Neuronal stem cell (in vitro differentiated cells): ENCODE measurements around the gene RASSF1.

Experiments
- DNase-seq: peaks from one replicate; pipeline ENCODE4 v3.0.0-alpha.2; 2013; ENCODE audit warnings: low spot score
- H2AFZ ChIP-seq: one replicate; pipeline ENCODE4 v1.6.1; 2013; ENCODE audit warnings: mild to moderate bottlenecking, low read length, inconsistent platforms
- H2AK5ac ChIP-seq: 2 replicates; pipeline ENCODE4 v1.6.1; 2013; ENCODE audit warnings: low read depth, mild to moderate bottlenecking, inconsistent platforms, low read length, moderate library complexity, mixed read lengths
- H2BK120ac ChIP-seq: 2 replicates; pipeline ENCODE4 v1.6.1; 2013; ENCODE audit warnings: low read depth, mild to moderate bottlenecking, inconsistent platforms, low read length, moderate library complexity, mixed read lengths
- H2BK12ac ChIP-seq: one replicate; pipeline ENCODE4 v1.6.1; 2013; ENCODE audit warnings: low read length, inconsistent platforms
- H2BK15ac ChIP-seq: 2 replicates; pipeline ENCODE4 v1.6.1; 2013; ENCODE audit warnings: mild to moderate bottlenecking, low read length, inconsistent platforms, mixed read lengths
- H2BK5ac ChIP-seq: one replicate; pipeline ENCODE4 v1.6.1; 2013; ENCODE audit warnings: inconsistent platforms, mild to moderate bottlenecking, low read length, moderate library complexity
- H3K14ac ChIP-seq: one replicate; pipeline ENCODE4 v1.6.1; 2013; ENCODE audit warnings: low read length, inconsistent platforms
- H3K18ac ChIP-seq: 2 replicates; pipeline ENCODE4 v1.6.1; 2013; ENCODE audit warnings: low read length, inconsistent platforms
- H3K23ac ChIP-seq: 2 replicates; pipeline ENCODE4 v1.6.1; 2013; ENCODE audit warnings: low read depth, mild to moderate bottlenecking, mixed read lengths, low read length, inconsistent platforms; ENCODE audit not compliant: poor library complexity
- H3K27ac ChIP-seq: replicated peaks from 3 replicates; pipeline ENCODE4 v1.5.1; 2013; ENCODE audit warnings: low read length, inconsistent platforms
- H3K27me3 ChIP-seq, 3 experiments: 2 replicates each; pipeline ENCODE4 v1.6.1; 2013; ENCODE audit warnings: low read length in 3 of 3, mild to moderate bottlenecking in 2 of 3, inconsistent platforms in 1 of 3, low read depth in 1 of 3, mixed read lengths in 1 of 3, moderate library complexity in 1 of 3; ENCODE audit not compliant: control insufficient read depth in 3 of 3, insufficient read depth in 3 of 3
- H3K36me3 ChIP-seq, 2 donors: replicated peaks in 1 of 2; 2 replicates each; pipeline ENCODE4 v1.6.1; 2013; ENCODE audit warnings: low read length in 2 of 2; ENCODE audit not compliant: control insufficient read depth in 2 of 2, insufficient read depth in 2 of 2
- H3K4ac ChIP-seq: 2 replicates; pipeline ENCODE4 v1.6.1; 2013; ENCODE audit warnings: inconsistent platforms, mild to moderate bottlenecking, low read length, moderate library complexity
- H3K4me1 ChIP-seq, 2 donors: 1 replicate in 1 of 2; 2 replicates in 1 of 2; pipeline ENCODE4 v1.6.1; 2013; ENCODE audit warnings: low read length in 2 of 2, low read depth in 1 of 2; ENCODE audit not compliant: control insufficient read depth in 2 of 2, insufficient read depth in 1 of 2
- H3K4me2 ChIP-seq: one replicate; pipeline ENCODE4 v1.6.1; 2013; ENCODE audit warnings: mild to moderate bottlenecking, low read length, inconsistent platforms; ENCODE audit not compliant: insufficient read depth, poor library complexity, severe bottlenecking
- H3K4me3 ChIP-seq, 2 donors: 2 replicates each; pipeline ENCODE4 v1.5.1; 2013; ENCODE audit warnings: low read length in 2 of 2, mild to moderate bottlenecking in 2 of 2, inconsistent platforms in 1 of 2, moderate library complexity in 1 of 2
- H3K79me1 ChIP-seq: one replicate; pipeline ENCODE4 v1.6.1; 2013; ENCODE audit warnings: low read depth, mild to moderate bottlenecking, inconsistent platforms, low read length, moderate library complexity
- H3K9ac ChIP-seq: one replicate; pipeline ENCODE4 v1.6.1; 2013; ENCODE audit warnings: mild to moderate bottlenecking, low read depth, low read length, inconsistent platforms; ENCODE audit not compliant: poor library complexity
- H3K9me3 ChIP-seq, 2 donors: replicated peaks in 1 of 2; 2 replicates each; pipeline versions ENCODE3 to v1.6.1; 2013; ENCODE audit warnings: low read length in 2 of 2, mild to moderate bottlenecking in 2 of 2, inconsistent platforms in 1 of 2, low read depth in 1 of 2, mixed read lengths in 1 of 2, moderate library complexity in 1 of 2; ENCODE audit not compliant: control insufficient read depth in 2 of 2, insufficient read depth in 1 of 2
- H4K8ac ChIP-seq: one replicate; pipeline ENCODE4 v1.6.1; 2013; ENCODE audit warnings: low read depth, mild to moderate bottlenecking, inconsistent platforms, low read length, moderate library complexity
- H4K91ac ChIP-seq: one replicate; pipeline ENCODE4 v1.6.1; 2013; ENCODE audit warnings: low read length, low read depth, mild to moderate bottlenecking, inconsistent platforms; ENCODE audit not compliant: poor library complexity
- WGBS, 2 donors: extraction: QIAGEN DNeasy Blood & Tissue Kit; methylation state at CpG; one replicate each; pipeline ENCODE4 v1.1.7; 2013; ENCODE audit warnings: missing lambda C conversion rate in 2 of 2, mixed read lengths in 1 of 2; ENCODE audit not compliant: insufficient read length in 2 of 2, insufficient replicate concordance in 1 of 2; ENCODE audit errors: extremely low coverage in 2 of 2; 5-methylcytosine and 5-hydroxymethylcytosine counted together

Gene RASSF1

DNA sequence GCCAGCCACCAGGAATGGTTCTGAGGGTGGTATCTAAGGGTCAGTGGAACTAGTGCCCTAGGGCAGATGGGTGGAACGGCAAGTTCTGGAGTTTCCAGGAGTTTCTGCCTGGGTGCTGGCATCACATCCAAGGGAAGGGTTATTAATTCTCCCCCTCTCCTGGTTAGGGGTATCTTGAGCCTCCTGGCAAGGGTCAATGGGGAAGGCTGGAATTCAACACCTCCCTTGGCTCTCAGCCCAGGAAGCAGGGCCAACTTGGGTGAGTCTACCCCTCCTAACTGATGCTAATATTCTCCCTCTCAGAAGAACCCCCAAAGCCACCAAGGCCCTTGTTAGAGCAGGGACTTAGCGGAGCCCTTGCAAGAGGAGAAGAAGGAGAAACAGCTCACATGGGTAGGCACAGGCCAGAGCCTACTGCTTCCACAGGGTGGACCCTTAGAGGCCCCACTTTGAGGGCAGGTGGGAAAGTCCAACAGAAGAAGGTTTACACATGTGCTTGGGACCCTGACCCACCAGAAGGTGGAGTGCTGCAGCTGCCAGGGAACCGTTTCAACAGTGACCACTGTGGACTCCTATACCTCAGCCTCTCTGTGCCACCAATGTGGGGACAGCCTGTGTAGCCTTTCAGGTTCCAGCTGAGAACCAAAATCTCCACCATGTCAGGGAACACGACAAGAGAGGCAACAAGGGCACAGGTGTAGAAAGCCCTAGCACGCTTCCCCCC lies 15.4 kb upstream of the RASSF1 start:
- Histone ChIP-seq H3K36me3 (peaks cover 40 to 57% of the 10 kb centered on the region in 2 donors), H3K4me1 (peaks cover 32 to 33% of the 10 kb centered on the region in 2 donors), H4K91ac (no peak overlapping the region), H3K4ac (no peak overlapping the region), H2AK5ac (peak overlapping the region; percentile 64), H3K9me3 (no peaks in the 10 kb centered on the region), H4K8ac (no peak overlapping the region), H2BK120ac (no peak overlapping the region), H3K23ac (no peak overlapping the region), H3K9ac (peak overlapping the region; percentile 17), H3K14ac (no peak overlapping the region), H3K27me3 (no peaks in the 10 kb centered on the region), H2BK12ac (no peak overlapping the region), H2BK5ac (no peak overlapping the region), H2AFZ (no peak overlapping the region), H3K27ac (no peak overlapping the region), H2BK15ac (no peak overlapping the region), H3K4me3 (no peak overlapping the region), H3K18ac (no peak overlapping the region), H3K4me2 (no peak overlapping the region), H3K79me1 (peaks cover 18% of the 10 kb centered on the region)
- DNase-seq, result no peak
- WGBS, 2 donors, result no CpG with 5 or more reads among the region's 5 CpGs

DNA sequence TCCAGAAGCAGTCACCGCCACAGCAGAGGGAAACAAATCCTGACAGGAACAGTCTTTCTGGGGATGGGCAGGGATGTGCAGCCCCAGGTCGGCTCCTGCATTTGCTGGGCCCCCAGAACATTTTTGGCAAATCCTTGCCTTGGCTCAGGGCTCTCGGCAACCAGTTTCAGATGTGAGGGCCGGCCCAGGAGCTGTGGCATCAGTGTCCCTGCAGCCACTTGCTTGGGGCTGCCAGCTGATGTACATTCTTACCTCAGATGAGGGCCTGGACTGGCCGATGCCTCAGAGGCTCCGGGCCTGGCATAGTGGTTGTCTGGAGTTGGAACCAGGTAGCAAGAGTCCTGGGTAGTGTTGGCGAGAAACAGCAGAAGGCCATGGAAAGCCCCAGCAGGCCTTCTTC lies 14.2 kb upstream of the RASSF1 start:
- H2BK120ac ChIP-seq, result no peak overlapping the region
- no peak overlapping the region for H3K9ac ChIP-seq
- no peak overlapping the region for H3K4me2 ChIP-seq
- no peak overlapping the region for H4K91ac ChIP-seq
- WGBS, 2 donors, result no CpG with 5 or more reads among the region's 7 CpGs
- no peak overlapping the region for H3K4ac ChIP-seq
- no peak overlapping the region for H3K23ac ChIP-seq
- H3K27ac ChIP-seq, result no peak overlapping the region
- H4K8ac ChIP-seq, result no peak overlapping the region
- no peak overlapping the region for H2BK12ac ChIP-seq
- no peak overlapping the region for H3K4me3 ChIP-seq
- peaks cover 36% of the 10 kb centered on the region in 2 donors for H3K4me1 ChIP-seq
- no peaks in the 10 kb centered on the region for H3K27me3 ChIP-seq
- no peaks in the 10 kb centered on the region for H3K9me3 ChIP-seq
- no peak overlapping the region for H2AFZ ChIP-seq
- no peak overlapping the region for H2BK5ac ChIP-seq
- peaks cover 18% of the 10 kb centered on the region for H3K79me1 ChIP-seq
- H2BK15ac ChIP-seq, result no peak overlapping the region
- H3K18ac ChIP-seq, result no peak overlapping the region
- H3K14ac ChIP-seq, result no peak overlapping the region
- no peak for DNase-seq
- no peak overlapping the region for H2AK5ac ChIP-seq
- H3K36me3 ChIP-seq, result peaks cover 40 to 57% of the 10 kb centered on the region in 2 donors

GRCh38 chr3:50354186-50354764 lies 13.6 kb upstream of the RASSF1 start:
- Histone ChIP-seq H4K91ac (no peak overlapping the region), H3K23ac (peak overlapping the region; percentile 53), H3K36me3 (peaks cover 40 to 57% of the 10 kb centered on the region in 2 donors), H3K27ac (no peak overlapping the region), H3K4me2 (no peak overlapping the region), H2AFZ (no peak overlapping the region), H4K8ac (no peak overlapping the region), H2BK15ac (no peak overlapping the region), H2BK120ac (no peak overlapping the region), H3K9ac (no peak overlapping the region), H3K27me3 (no peaks in the 10 kb centered on the region), H3K4ac (no peak overlapping the region), H2BK5ac (no peak overlapping the region), H3K9me3 (no peaks in the 10 kb centered on the region), H3K79me1 (peaks cover 17% of the 10 kb centered on the region), H2AK5ac (no peak overlapping the region), H3K18ac (no peak overlapping the region), H3K4me1 (peaks cover 35 to 36% of the 10 kb centered on the region in 2 donors), H3K14ac (no peak overlapping the region), H2BK12ac (no peak overlapping the region), H3K4me3 (no peak overlapping the region)
- WGBS, 2 donors, result no CpG with 5 or more reads among the region's 5 CpGs
- DNase-seq, result no peak

DNA sequence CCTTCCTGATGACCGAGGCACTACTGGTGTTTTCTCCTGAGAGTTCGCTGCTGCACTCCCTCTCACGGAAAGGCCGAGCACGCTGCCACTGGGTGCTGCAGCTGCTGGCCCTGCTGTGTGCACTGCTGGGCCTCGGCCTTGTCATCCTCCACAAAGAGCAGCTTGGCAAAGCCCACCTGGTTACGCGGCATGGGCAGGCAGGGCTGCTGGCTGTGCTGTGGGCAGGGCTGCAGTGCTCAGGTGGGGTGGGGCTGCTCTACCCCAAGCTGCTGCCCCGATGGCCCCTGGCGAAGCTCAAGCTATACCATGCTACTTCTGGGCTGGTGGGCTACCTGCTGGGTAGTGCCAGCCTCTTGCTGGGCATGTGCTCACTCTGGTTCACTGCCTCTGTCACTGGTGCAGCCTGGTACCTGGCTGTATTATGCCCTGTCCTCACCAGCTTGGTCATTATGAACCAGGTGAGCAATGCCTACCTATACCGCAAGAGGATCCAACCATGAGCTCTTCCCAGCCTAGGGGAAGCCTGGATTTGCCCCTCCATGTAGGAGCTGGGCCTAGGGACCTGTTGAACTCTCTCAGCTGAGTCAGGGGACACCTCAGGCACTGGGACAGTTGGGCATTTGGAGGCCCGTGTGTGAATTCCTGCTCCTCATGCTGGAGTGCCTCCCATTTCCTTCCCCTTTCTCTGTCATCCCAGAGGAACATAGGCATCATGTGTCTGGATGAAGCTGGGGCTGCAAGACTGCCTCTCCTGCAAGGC lies 12.8 kb upstream of the RASSF1 start:
- no CpG with 5 or more reads among the region's 12 CpGs for whole genome bisulfite sequencing, 2 donors

More for the DNA sequence above, 12.8 kb upstream of the RASSF1 start:
- H3K23ac ChIP-seq, result no peak overlapping the region
- no peak overlapping the region for H2BK120ac ChIP-seq
- H3K9me3 ChIP-seq, result no peaks in the 10 kb centered on the region
- peaks cover 40 to 65% of the 10 kb centered on the region in 2 donors for H3K36me3 ChIP-seq
- H3K14ac ChIP-seq, result no peak overlapping the region
- H3K4me3 ChIP-seq, result peak overlapping the region in 1 of 2 donors; percentile 30
- no peak overlapping the region for H2AFZ ChIP-seq
- peaks cover 10% of the 10 kb centered on the region for H3K79me1 ChIP-seq
- H4K91ac ChIP-seq, result no peak overlapping the region
- no peak overlapping the region for H2BK5ac ChIP-seq
- H4K8ac ChIP-seq, result no peak overlapping the region
- no peak overlapping the region for H2BK15ac ChIP-seq
- no peak overlapping the region for H2BK12ac ChIP-seq
- peak overlapping the region; percentile 72 for H3K9ac ChIP-seq
- DNase-seq, result no peak
- H3K4ac ChIP-seq, result no peak overlapping the region
- H3K18ac ChIP-seq, result no peak overlapping the region
- no peak overlapping the region for H3K4me2 ChIP-seq
- no peak overlapping the region for H2AK5ac ChIP-seq
- H3K4me1 ChIP-seq, result peaks cover 30 to 34% of the 10 kb centered on the region in 2 donors
- no peaks in the 10 kb centered on the region for H3K27me3 ChIP-seq
- no peak overlapping the region for H3K27ac ChIP-seq
